Ascending aorta (tissue), 2 donors: ENCODE measurements around the gene CAMK1D. TPM values are rescaled to one million over a fixed set of nuclear protein-coding genes. Genes with fewer than 3 reads are reported as not detected.

Source experiments
- DNase-seq, 2 donors: peaks; one replicate each; pipeline ENCODE4 v3.0.0-alpha.2; 2019; ENCODE audit warnings: low spot score in 2 of 2
- H3K27ac ChIP-seq, 2 donors: fragments of 200-600 bp; sonication (generic); one replicate each; pipeline ENCODE4 v1.5.1; 2016 to 2017; ENCODE audit warnings: mild to moderate bottlenecking in 1 of 2
- H3K27me3 ChIP-seq: fragments of 200-600 bp; sonication (generic); one replicate; pipeline ENCODE4 v1.5.1; 2017
- H3K36me3 ChIP-seq, 2 donors: fragments of 200-600 bp; sonication (generic); one replicate each; pipeline ENCODE4 v1.5.1; 2016
- H3K4me1 ChIP-seq, 2 donors: fragments of 200-600 bp; sonication (generic); one replicate each; pipeline ENCODE4 v1.5.1; 2016 to 2017; ENCODE audit warnings: mild to moderate bottlenecking in 1 of 2
- H3K4me3 ChIP-seq, 2 donors: fragments of 200-600 bp; sonication (generic); one replicate each; pipeline ENCODE4 v1.5.1; 2016 to 2017; ENCODE audit warnings: mild to moderate bottlenecking in 1 of 2
- H3K9me3 ChIP-seq, 2 donors: fragments of 200-600 bp; sonication (generic); one replicate each; pipeline ENCODE4 v1.5.1; 2016
- CTCF ChIP-seq, 3 experiments: fragments of 200-600 bp in 2 of 3; fragments of 450-650 bp in 1 of 3; sonication (generic) in 2 of 3; IDR thresholded peaks; one replicate each; pipeline ENCODE4 v1.5.1; 2016 to 2019; ENCODE audit warnings: antibody characterized with exemption in 3 of 3, mild to moderate bottlenecking in 1 of 3, moderate library complexity in 1 of 3
- intact Hi-C: fragments of 100-400 bp; cut with DNase I; formaldehyde crosslinking; loops from one replicate; pipeline ENCODE4 v1.15.1; 2023
- total RNA-seq: library from RNA; depleted of rRNA; stranded (reverse); fragments of >200 nt; gene quantifications from one replicate; pipeline ENCODE4 v1.1.0, GENCODE V29; 2016

Gene CAMK1D
- total RNA-seq, 1 donor from 2014 or later, result 4.2 TPM

DNA sequence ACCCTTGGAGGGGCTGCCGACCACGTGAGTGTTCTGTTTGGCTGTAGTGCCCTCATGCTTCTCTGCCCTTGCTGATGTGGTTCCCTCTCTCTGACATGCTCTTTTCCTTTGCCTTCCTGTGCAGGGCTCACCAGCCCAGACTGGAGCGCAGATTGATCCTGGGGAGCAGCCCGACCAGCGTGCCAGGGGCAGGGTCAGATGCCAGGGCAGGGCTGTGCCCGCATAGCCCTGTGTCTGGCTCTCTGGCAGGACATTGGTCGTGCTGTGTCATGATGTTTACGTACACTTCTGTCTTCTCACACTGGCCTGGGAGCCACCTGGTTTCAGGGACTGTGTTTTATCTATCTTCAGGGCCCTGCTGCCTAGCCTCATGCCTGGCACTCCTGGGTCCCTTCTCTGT, 300.8 kb downstream of the CAMK1D start:
- TF ChIP-seq CTCF (IDR thresholded peaks at IDR 0.05), result no peak
- Histone ChIP-seq H3K9me3 (no peaks in the 10 kb centered on the region), H3K36me3 (peaks cover 0 to 3% of the 10 kb centered on the region in 2 donors), H3K4me1 (no peaks in the 10 kb centered on the region), H3K27me3 (no peaks in the 10 kb centered on the region), H3K4me3 (no peak overlapping the region), H3K27ac (no peak overlapping the region)
- no peak for DNase-seq
- intact Hi-C loops, result no loop called here

GRCh38 chr10:12650538-12651298, 301.4 kb downstream of the CAMK1D start:
- Histone ChIP-seq H3K9me3 (no peaks in the 10 kb centered on the region), H3K4me3 (no peak overlapping the region), H3K27ac (no peak overlapping the region), H3K36me3 (peaks cover 0 to 3% of the 10 kb centered on the region in 2 donors), H3K27me3 (no peaks in the 10 kb centered on the region), H3K4me1 (no peaks in the 10 kb centered on the region)
- intact Hi-C loops, result no loop called here
- TF ChIP-seq CTCF (IDR thresholded peaks at IDR 0.05), result no peak
- no peak for DNase-seq

DNA sequence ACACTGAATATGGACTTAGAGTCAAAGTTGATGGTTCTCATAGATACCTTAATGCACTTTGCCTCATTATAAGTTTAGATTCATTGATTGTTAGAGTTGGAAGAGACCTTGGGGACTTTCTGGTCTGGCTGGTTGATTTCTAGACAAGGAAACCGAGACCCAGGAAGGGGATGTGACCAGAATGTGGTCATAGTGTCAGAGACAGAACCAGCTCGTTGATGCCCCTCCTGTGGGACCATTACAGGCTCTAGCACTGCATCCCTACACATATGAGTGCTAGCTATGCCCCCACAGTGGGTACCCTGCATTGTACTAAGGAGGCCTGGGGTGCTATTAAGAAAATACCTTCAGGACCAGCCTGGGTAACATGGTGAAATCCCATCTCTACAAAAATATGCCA, 306.6 kb downstream of the CAMK1D start:
- no peak for TF ChIP-seq CTCF (IDR thresholded peaks at IDR 0.05)
- Histone ChIP-seq H3K27ac (no peak overlapping the region), H3K27me3 (no peaks in the 10 kb centered on the region), H3K4me1 (no peaks in the 10 kb centered on the region), H3K4me3 (no peak overlapping the region), H3K36me3 (no peaks in the 10 kb centered on the region), H3K9me3 (no peaks in the 10 kb centered on the region)
- no peak for DNase-seq
- intact Hi-C loops, result loop anchor here (5.0 kb wide), 1 partner anchor 444 kb away; no protein-coding TSS in a partner anchor

- no peaks in the 10 kb centered on the region for H3K4me1 ChIP-seq
- no peak overlapping the region for H3K4me3 ChIP-seq
- intact Hi-C loops, result loop anchor here (5.0 kb wide), 1 partner anchor 444 kb away; no protein-coding TSS in a partner anchor
- TF ChIP-seq CTCF (IDR thresholded peaks at IDR 0.05), result peak; percentile 37 to 66 (median 63)
- H3K27ac ChIP-seq, result no peak overlapping the region
- no peaks in the 10 kb centered on the region for H3K36me3 ChIP-seq
- no peak for DNase-seq
- no peaks in the 10 kb centered on the region for H3K9me3 ChIP-seq
- no peaks in the 10 kb centered on the region for H3K27me3 ChIP-seq
Observed at GRCh38 chr10:12656518-12657142, 307.3 kb downstream of the CAMK1D start.

- H3K36me3 ChIP-seq, result no peaks in the 10 kb centered on the region
- TF ChIP-seq CTCF (IDR thresholded peaks at IDR 0.05), result no peak
- no peak overlapping the region for H3K27ac ChIP-seq
- intact Hi-C loops, result loop anchor here (5.0 kb wide), 1 partner anchor 445 kb away; no protein-coding TSS in a partner anchor
- no peaks in the 10 kb centered on the region for H3K27me3 ChIP-seq
- no peak overlapping the region for H3K4me3 ChIP-seq
- H3K9me3 ChIP-seq, result no peaks in the 10 kb centered on the region
- no peak for DNase-seq
- H3K4me1 ChIP-seq, result no peaks in the 10 kb centered on the region
Observed at GRCh38 chr10:12657489-12657888, 308.1 kb downstream of the CAMK1D start.
